GM19463 (cell line): Measurements from ENCODE around the gene TSR3.

Experiments used
- ATAC-seq: cut with Tn5 transposase; IDR thresholded peaks from one replicate; pipeline ENCODE4 v1.9.1; 2021; ENCODE audit warnings: mild to moderate bottlenecking, moderate library complexity; ENCODE audit not compliant: unreplicated experiment

The TSR3 gene

DNA sequence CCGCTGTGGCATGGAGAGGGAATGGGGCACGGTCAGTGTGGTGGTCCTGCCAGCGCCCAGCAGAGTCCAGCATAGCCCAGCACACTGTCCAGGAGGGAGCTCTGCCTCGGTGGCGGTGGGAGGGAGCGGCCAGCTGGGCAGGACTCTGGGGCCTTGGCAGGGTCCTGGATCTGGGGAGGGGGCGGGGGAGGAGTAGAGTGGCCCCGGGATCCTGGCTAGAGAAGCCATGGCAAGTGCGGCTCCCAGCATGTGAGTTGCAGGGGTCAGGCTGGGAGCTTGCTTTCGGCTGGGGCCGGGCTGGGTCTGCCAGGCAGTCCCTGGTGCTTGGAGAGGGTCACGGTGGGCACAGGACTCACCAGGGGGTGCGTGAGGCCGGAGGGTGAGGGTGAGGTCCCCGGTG, 3.9 kb upstream of the TSR3 start:
- ATAC-seq = no peak

DNA sequence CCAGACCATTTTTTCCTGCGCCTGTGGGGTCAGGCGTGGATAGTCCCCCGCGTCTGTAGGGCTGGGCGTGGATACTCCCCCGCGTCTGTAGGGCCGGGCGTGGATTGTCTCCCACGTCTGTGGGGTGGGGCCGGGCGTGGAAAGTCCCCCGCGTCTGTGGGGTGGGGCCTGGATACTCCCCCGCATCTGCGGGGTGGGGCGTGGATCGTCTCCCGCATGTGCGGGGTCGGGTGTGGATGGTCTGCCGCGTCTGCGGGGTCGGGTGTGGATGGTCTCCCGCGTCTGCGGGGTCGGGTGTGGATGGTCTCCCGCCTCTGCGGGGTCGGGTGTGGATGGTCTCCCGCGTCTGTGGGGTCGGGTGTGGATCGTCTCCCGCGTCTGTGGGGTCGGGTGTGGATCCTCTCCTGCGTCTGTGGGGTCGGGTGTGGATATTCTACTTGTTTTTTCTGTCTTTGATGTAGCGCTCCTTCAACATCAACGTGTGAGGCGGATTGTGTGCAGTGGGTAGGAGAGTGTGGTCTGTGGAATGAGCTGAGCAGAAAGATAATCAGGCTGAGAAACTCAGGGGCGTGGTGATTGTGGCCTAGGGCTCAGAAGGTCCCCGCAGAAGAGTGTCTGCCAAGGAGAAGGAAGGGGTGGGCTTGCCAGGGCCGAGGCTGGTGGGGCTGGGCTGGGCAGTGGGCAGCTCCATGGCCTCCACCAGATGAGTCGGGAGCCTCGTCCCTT, 3.3 kb upstream of the TSR3 start:
- no peak for ATAC-seq

DNA sequence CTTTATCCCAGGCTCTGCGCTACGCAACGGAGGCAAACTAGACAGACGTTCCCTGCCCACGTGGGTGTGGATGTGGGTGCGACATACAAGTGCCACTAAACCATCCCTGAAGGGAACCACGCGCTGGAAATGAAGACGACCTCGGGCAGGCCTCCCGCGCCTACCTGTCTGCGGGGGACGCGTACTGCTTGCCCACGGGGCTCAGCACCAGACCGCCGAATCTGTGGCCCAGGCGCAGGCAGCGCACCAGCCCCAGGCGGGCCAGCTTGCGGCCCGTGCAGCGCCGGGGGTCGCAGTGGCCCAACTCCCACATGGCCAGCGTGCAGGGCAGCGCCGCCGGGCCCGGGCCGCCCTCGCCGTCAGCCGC, 480 bp downstream of the TSR3 start:
- ATAC-seq = peak; percentile 6

DNA sequence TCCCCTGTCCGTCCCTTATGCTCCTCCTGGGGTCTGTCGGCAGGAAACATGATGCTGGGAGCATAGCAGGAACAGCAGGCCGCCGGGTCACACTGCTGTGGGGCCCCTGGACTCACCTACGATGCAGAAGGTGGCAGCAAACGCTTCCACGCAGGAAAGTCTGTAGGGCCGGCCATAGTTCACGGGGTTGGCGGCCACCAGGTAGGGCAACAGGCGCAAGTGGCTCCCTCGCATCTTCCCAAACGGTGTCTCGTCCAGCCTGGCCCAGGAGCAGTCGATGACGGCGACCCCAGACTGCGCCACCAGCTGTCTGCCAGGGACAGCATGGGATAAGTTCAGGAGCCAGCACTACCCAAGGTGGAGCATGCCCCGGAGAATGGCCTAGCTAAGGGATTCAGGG, 987 bp downstream of the TSR3 start:
- no peak for ATAC-seq

DNA sequence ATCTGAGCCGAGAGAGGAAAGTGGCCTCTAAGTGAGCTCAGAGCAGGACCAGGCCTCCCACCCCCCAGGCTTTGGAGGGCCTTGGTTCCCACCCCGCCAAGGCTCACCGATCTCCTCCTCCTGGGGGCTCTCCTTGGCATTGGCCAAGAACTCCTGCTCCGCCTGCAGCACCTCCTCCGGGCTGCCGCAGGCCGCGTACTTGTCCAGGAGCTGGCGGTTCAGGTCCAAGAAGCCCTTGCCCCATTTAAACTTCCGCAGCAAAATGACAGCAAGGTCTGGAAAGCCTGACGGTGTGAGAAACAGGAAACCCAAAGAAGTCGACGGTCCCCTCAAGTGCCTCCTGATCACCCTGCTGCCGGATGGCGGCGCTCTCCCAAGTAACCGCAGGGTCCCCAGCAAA, 1.7 kb downstream of the TSR3 start:
- ATAC-seq = no peak

DNA sequence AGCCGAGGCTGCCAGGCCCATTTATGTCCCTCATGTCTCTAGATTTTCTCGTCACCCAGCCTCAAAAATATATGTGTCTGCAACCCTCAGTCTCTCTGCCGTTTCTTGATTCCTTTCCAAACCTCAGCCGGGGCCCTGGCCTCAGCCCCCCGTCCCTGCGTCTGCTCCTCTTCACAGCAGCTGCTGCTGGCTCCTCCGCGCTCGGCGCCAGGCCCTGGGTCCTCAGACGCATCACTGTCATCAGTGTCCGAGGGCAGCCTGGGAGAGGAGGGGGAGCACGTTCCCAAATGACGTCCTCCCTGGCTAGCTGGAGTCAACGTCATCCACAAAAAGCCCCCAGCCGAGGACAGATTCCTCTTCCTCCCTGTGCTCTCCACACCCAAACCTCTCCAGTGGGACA, 2.3 kb downstream of the TSR3 start:
- no peak for ATAC-seq

DNA sequence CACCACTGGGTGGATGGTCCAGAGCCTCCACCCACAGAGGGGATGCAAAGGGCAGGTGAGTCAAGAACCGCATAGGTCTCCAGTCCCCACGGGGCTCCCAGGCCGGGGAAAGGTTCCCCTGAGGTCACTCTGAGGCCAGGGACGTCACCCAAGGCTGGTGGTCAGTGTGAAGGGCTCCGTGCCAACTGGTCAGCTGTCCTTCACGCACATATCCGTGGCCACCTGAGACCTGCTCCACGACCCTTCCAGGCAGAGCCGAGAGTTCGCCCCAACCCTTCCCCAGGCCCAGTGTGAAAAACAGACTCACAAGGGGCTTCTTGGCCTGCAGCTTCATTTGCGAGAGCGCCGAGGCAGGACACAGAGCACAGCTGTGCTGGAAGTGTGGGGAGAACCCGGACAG, 2.8 kb downstream of the TSR3 start:
- ATAC-seq = no peak

DNA sequence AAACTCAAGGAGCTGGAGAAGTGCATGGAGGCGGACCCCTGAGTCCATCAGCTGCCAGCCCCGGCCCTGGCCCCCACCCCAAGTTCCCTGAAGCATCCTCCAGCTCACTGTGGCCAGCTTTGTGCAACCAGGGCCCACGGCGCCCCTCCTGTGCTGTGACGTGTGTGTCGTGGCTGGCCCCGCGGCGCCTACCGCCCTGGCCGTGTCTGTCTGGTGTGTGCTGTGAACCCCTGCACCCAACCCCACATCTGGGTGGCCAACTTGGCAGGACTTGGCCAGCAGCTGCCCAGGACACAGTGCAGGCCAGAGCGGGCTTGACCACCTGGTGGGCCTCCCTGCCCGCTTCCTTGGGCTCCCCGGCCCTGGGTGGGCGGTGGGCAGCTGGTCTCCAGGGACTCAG, 3.2 kb downstream of the TSR3 start:
- no peak for ATAC-seq

DNA sequence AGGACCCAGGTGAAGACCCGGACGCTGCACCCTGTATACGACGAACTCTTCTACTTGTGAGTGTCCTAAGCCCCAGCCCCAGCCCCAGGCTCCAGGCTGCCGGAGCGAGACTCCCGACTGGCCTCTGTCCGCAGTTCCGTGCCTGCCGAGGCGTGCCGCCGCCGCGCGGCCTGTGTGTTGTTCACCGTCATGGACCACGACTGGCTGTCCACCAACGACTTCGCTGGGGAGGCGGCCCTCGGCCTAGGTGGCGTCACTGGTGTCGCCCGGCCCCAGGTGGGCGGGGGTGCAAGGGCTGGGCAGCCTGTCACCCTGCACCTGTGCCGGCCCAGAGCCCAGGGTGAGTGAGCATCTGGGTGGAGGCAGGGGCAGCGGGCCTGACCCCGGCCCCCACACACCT, 3.7 kb downstream of the TSR3 start:
- no peak for ATAC-seq

DNA sequence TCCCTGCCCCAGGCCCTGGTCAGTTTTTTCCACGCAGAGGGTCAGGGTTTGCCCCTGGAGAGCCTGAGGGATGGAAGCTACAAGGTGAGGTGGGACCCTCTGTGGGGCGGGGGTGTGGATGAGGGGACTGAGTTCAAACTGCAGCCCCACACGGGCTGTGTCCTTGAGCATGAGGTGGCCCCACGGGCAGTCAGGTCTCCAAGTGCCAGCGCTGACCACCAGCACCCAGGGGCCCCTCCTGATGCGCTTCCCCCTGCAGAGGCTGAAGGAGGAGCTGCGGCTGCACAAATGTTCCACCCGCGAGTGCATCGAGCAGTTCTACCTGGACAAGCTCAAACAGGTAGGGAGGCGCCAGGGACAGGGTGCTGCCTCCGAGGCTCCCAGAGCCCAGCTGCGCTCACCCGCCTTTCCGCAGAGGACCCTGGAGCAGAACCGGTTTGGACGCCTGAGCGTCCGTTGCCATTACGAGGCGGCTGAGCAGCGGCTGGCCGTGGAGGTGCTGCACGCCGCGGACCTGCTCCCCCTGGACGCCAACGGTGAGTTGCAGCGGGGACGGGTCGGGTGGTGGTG, 4.3 kb downstream of the TSR3 start:
- no peak for ATAC-seq

DNA sequence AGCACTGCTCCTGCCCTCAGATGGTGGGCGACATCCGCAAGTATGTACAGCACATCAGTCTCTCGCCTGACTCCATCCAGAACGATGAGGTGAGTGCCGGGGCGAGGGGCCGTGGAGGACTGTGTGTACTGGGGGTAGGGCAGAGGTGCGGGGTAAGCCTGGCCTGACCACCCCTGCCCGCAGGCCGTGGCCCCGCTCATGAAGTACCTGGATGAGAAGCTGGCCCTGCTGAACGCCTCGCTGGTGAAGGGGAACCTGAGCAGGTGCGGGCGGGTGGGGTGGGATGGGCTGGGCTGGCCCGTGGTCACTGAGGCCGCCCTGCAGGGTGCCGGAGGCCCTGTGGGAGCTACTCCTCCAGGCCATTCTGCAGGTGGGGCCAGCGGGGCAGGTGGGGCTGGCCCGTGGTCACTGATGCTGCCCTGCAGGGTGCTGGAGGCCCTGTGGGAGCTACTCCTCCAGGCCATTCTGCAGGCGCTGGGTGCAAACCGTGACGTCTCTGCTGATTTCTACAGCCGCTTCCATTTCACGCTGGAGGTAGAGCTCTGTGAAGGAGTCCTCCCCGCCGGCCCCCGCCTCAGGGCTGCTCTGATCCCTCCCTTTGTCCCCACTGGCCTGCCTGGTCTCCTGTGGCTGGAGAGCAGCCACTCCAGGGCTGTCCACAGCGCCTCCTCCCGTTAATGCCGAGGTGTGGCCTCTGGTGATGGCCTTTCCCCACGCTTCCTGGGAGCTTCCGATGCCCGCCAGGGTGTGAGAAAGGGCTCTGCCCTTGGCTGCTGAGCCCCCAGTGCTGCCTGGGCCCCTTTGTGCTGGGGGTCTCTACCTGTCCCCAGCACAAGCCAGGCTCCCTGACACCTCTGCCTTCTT, 5.0 kb downstream of the TSR3 start:
- ATAC-seq = no peak

DNA sequence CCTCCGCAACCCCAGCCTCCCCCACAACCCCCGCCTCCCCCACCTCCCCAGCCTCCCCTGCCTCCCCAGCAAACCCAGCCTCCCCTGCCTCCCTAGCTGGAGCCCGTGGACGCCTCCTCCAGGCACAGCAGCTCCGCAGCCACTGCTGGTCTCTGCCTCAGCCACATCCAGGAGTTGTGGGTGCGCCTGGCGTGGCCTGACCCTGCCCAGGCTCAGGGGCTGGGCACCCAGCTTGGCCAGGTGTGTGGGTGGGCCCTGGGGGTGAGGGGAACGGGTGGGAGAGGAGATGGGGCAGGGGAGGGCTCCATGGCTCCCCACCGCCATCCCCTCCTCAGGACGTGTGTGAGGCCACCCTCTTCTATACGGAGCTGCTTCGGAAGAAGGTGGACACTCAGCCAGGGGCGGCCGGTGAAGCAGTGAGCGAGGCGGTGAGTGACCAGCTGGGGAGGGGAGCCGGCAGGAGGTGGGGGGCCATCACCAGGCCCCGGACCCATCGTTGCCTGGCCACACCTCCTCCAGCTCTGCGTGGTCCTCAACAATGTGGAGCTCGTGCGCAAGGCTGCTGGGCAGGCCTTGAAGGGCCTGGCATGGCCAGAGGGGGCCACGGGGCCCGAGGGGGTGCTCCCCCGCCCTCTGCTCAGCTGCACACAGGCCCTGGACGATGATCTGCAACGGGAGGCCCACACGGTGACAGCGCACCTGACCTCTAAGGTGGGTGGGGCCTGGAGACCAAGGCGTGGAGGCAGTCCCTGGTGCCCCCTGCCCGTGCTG, 5.8 kb downstream of the TSR3 start:
- no peak for ATAC-seq

DNA sequence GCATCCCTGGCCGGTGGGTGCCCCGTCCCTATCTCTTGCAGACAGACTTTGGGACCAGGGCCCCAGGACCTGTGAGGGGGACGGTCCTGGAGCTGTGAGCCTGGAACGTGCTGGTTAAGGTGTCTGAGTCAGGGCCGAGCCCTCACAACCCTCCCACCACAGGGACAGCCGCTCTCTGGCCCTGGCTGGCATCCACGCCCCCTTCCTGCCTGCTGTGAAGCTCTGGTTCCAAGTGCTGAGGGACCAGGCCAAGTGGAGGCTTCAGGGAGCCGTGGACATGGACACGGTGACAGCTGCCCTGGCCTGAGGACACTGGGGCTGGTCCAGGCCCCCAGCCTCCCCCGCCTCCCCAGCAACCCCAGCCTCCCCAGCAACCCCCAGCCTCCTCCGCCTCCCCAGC, 6.6 kb downstream of the TSR3 start:
- no peak for ATAC-seq

DNA sequence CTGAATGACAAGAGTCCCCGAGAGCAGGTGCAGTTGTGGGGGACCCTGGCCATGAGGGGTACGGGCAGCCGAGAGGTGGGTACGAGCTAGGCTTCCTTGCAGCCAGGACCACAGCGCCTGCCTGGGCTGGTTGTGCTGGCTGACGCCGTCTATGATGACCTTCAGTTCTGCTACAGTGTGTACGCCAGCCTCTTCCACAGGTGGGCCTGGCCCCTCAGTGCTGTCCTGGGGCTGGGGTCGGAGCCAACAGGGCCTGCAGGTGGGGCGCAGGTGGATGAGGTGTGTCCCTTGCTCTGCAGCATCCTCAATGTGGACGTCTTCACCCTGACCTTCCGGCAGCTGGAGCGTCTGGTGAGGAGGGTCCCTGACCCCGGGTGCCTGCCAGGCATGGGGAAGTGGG, 7.2 kb downstream of the TSR3 start:
- ATAC-seq = no peak

DNA sequence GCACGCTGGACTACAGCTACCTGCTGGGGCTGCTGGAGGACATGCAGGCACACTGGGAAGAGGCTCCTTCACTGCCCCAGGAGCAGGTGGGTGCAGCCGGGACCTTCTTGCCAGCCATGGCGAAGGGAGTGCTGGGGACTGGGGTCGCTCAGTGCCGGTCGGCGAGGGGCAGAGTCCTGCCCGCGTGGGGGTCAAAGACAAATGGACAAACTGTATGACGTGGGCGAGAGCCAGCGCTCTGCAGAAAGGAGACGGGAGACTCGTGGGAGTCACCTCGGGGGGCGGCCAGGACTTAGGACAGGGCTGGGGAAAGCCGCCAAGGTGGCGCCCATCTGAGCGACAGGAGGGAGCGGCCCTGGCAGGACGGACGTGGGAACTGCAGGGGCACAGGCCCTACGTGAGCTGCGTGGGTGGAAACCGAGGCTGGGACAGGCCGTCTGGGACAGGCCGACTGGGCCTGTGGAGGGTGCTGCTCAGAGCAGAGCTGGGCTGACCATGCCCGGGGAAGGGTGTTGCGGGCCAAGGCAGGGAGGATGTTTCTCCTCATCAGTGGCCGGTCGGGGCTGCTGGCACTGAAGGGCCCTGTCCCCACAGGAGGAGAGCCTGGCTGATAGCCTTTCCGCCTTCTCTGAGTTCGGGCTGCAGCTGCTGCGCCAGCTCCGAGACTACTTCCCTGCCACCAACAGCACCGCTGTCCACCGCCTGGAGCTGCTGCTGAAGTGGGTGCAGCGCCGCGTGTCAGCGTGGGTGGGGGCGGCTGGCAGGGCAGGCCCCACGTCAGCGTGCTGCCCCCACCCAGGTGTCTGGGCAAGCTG, 8.0 kb downstream of the TSR3 start:
- no peak for ATAC-seq

DNA sequence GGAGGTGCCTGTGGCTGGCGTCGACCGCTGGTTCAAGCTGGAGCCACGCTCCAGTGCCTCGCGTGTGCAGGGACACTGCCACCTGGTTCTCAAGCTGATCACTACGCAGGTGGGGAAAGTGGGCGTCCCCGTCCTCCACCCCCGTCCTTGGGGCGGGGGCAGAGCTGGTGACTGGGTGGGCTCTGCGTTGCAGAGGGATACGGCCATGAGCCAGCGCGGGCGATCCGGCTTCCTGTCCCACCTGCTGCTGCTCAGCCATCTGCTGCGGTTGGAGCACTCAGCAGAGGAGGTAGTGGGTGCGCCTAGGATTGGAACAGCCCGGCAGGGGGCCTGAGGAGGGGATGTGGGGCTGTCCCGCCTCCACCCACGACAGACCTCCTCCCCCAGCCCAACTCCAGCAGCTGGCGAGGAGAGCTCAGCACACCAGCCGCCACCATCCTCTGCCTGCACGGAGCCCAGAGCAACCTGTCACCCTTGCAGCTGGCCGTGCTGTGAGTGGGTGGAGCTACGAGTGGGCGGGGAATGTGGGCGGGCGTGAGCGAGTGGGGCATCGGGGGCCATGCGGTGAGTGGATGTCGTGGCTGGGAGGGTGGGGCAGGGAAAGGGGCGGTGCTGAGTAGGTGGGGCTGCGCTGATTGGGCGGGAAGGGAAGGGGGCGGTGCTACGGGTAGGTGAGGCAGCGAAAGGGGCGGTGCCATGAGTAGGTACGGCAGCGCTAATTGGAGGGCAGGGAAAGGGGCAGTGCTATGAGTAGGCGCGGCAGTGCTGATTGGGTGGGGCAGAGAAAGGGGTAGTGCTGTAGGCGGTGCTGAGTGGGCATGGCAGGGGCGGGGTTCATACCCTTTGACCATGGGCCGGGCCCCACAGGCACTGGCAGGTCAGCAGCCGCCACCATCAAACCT, 8.9 kb downstream of the TSR3 start:
- ATAC-seq = peak; percentile 94

DNA sequence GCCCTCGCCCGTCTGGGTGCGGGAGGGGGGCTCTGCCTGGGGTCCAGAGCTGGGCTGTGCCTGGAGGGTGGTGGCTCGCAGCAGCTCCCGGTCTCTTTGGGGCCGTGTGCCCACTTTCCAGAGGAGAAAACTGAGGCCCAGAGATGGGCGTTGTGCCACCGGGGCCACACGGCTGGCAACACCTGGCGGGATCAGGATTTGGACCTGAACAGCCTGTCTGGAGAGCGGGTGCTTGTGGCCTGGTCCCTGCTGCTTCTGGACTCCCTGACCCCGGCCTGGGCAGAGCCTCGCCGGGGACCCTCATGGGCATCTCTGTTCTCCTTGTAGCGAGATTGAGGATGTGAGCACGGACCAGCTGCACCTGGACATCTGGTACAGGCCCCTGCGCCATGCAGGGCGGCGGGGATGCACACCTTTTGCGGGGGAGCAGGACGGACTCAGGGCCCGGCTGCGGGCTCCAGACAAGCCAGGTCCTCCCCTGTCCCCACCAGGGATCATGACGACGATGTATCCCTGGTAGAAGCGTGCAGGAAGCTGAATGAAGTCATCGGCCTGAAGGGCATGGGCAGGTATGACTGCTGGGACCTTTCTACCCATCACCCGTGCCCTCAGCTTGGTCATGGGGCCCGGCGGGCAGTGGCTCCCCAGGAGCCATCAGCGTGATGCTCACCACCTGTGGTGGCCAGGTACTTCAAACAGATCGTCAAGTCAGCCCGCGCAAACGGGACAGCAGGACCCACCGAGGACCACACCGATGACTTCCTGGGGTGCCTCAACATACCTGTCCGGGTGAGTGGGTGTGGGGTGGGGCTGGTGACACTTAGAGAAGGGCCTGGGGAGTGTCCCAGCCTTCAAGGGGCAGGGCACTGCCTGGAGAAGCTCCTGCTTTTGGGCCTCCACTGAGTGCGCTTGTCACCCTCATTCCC, 9.9 kb downstream of the TSR3 start:
- no peak for ATAC-seq

DNA sequence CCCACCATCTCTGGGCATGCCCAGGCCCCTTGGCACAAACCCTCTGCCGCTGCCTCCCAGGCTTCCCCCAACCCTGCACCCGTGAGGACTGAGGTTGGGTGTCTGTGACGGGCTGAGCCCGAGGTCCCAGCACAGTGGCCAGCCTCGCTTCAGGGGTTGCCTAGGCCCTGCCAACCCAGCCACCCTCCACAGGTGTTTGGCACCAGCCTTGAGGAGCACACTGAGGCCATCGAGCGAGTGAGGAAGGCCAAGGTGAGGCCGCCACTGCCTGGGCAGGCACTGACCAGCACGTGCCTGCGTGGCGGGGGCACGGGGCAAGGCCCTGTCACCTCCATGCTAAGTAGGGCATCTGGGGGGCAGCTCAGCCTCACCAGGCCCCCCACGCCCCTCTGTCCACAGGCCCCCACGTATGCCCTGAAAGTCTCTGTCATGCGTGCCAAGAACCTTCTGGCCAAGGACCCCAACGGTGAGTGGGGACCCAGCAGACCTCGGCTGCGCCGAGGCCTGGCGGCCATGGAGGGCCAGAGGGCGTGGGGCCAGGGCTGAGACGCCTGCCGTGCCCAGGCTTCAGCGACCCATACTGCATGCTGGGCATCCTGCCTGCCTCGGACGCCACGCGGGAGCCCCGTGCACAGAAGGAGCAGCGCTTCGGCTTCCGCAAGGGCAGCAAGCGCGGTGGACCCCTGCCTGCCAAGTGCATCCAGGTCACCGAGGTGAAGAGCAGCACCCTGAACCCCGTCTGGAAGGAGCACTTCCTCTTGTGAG, 10.8 kb downstream of the TSR3 start:
- no peak for ATAC-seq
